NCI-H748 treated with DMSO at 0.1 percent for 48 hours (cell line): ENCODE measurements around the gene CCDC171.
"Not testable (repeated sequence)": the region's sequence is repeated elsewhere in the genome, so short reads cannot be mapped to it uniquely, and the experiment has no call there.

ENCODE experiments used
- DNase-seq: peaks from one replicate; lab custom pipeline; 2025; lab: John Stamatoyannopoulos, UW

The CCDC171 gene

DNA sequence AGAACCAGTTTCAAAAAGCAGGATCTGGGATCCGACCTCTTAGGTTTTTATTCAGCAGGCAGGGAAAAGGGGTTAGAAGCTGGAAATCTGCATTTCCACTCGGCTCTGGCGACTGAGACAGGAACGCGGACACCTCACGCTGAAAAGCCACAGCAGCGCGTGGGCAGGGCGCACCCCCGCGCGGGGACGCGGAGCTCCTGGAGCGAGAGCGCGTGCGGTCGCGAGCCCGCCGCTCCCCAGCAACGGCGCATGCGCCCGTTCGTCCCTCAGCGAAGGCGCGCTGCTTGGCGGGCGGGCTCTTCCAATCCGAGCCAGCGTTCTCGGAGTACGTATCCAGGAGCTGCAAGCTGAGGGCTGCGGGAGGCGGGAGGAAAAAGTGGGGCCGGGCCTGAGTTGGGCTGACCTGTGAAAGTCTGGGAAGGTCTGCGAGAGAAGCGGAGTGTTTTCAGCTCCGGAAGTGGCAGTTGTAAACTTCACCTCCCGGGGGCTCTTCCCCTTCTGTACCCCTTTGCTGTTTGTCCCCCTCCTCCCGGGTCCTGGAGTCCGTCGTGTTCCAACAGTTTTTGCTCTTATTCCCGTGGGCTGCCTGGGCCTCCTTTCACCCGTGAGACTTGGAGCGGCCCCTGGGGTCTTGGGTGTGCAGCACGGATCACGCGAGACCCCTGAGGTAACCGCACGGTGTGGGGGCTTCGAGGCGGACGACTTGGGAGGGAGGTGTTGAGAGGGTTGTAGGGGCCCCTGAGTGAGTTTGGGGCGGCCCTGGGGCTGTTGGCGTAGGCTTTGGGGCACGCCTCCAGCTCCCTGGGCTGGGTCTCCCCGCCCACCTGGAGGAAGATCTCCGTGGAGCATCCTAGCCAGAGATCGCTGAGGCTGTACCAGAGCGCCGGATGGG, at the start of gene CCDC171:
CCDC171 (plus strand) TSS at position 408 of the 892 bp plus-strand sequence. CDS start 11,046 bp downstream, outside the sequence.
- DNase-seq = peak; percentile 95

DNA sequence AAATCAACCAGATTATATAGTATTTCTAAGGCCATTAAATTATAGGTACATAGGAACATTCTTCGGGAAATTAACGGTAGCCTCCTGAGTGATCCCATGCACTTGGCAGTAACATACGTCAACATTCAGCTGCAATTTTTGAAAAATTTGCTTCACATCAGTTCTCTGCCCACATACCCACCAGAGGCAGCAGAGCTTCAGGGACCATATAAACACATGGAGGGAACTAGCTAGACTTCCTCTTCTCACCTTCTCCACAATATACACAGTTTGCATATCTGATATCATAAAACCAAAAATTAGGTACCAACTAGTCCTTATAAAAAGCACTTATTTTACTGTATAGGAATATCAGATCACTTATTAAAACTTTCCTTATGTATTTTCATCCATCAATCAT, 46.9 kb upstream of the CCDC171 start:
- no peak for DNase-seq

DNA sequence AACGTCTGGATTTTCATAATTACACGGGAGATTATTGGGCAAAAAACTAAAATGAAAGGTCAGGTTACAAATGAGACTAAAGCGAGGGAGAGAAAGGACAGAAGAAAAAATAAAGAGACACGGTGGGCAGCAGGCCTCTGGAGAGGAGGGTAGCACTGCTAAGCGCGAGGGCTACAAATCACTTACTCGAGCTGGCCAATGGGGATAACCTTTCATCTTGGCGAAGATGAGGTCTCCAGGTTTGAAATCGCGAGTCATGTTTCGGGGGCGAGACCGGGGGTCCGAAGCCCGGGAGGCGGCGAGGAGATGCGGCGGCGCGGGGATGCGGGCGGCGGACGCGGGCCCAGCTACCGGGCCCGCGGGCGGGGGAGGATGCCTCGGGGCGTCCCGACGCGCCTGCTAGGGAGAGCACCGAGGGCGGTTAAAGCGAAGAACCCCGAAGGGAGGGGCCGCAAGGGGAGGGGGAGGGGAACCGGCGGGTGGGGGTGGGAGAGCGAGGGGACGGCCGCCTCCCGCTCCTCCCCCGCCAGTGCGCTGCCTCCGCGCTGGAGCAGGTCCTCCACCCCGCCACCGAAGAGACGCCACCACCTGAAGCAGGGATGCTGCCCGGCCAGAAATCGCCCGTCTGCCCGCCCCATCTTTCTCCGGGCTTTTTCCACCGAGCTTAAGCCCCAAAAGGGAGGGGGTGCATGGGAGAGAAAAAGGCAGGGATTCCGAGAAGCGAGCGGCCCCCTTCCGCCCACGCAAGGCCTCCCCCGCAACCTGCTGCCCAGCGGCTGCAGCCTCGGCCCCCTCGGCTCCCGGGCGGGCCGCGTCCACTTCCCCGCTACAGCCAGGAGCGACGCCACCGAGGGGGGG, 42.7 kb upstream of the CCDC171 start:
- peak; percentile 68 for DNase-seq

DNA sequence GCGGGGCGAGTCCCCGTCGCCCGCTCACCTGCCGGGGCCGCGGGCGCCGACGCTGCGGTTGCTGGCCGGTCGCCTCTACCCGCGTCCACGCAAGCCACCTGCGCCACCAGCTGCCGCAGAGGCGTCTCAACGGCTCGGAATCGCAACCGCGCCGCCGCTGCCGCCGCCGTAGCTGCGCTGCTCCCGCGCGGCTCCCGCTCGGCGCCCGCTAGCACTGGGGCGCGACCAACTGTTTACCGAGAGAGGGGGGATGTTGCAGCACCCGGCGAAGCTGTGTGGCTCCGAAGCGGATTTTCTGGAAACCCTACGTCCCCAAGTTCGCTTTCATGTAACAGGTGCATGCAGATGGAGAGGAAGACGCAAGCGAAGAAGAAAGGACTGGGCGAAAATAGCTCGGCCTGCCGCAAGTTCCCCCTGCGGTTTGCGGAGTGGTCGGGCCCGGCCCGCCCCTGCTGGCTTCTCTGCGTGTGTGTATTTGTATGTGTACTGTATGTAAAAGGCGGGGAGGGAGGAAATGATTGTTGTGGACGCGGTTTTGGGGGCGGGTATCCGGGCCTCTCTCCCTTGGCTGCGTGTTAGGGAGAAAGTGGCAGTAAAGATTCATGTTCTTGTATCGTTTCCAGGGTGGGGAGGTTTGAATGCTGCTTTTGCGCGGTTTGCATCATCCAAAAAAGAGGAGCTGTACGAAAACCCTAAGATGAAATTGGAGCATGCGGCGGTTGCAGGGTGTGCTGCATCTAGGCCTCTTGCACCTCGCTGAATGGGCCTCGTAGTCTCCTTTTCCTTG, 41.9 kb upstream of the CCDC171 start, which contains the start of gene PSIP1:
PSIP1 (minus strand) TSS at position 182 of the 787 bp plus-strand sequence. CDS start 782 bp downstream, outside the sequence.
- peak; percentile 88 for DNase-seq

DNA sequence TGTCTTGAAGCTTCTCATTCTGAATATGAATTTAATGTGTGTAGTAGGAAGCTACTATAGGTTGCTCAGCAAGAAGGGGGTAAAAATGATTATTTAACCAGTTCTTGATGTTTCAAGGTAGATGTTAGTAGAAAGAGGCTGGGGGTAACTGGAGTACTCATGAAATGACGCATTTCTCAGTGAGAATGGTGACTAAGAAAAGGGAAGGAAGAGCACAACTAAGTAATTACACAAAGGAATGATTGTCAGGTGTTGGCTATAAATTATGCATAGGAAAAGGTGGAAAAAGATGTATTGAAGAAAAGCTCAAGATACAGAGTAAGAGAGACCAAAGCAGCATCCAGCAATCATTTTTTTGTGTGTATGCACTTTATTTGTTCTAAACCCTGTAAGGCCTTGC, 40.6 kb upstream of the CCDC171 start:
- no peak for DNase-seq

DNA sequence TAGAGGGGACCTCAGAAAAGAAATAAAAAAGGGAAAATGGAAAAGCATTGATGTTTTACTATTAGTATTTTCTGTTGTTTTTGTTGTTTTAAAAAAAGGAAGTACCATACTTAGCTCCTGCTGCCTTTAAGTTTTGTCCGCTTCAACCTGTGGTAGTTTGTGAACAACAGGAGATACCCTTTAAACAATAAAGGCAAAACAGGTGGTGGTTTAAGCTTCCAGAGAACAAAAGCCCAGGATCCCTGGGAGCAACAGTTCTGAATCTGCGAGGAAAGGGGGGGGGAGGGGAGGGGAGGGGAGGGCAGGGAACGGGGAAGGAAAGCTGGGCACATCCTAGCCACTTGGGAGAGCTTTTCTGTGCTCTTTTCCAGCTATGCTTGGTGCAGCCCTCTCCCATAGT, 40.0 kb upstream of the CCDC171 start:
- peak; percentile 37 for DNase-seq

DNA sequence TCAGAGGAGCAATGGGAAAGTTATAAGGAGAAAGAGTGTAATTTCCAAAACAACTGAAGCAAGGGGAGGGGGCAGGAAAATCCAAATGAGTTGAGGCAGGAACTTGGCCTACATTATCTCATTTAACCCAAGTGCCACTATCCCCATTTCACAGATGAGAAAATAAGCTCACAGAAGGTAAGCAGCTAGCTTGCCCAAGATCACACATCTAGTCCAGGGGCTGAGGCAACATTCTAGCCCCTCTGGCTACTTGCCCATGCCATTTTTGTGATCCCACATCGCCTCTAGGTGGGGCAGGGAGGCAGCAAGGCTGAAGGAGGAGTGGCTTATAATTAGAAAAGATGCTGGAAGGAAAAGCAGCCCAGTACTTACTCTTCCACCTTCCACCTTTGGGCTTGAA, 39.5 kb upstream of the CCDC171 start:
- DNase-seq = peak; percentile 24

DNA sequence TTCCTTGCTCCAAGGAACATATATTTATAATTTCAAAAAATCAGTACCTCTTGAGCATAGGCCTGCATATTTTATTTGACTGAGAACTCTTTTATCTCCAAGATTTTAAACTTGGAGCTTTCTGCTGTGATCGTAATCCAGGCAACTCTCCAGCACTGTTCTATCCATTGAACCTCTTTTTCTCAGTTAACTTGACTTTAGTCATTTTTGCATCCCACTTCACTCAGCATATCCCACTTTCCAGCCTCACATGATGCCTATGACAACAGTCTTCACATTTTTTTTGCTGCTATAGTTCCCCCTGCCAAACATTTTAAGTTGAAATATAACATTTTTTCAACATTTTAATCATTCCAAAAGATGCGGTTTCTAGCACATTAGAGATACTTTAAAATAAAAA, 33.0 kb upstream of the CCDC171 start:
- no peak for DNase-seq

DNA sequence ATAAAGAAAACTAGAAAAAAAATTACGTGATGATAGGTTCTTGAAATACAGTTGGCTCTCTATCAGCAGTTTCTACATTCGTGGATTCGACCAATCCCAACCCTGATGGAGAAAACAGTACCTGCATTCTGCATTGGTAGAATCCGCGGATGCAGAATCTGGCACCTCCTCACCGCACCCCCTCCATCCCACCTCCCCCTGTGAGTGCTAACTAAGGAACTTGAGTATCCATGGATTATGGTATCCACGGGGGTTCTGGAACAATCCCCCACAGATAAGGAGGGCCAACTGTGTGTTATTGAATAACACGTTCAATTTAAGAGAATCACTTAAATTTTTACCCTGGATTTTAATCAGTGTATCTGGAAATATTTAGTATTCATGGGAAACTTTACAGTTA, 31.6 kb upstream of the CCDC171 start:
- DNase-seq = no peak

DNA sequence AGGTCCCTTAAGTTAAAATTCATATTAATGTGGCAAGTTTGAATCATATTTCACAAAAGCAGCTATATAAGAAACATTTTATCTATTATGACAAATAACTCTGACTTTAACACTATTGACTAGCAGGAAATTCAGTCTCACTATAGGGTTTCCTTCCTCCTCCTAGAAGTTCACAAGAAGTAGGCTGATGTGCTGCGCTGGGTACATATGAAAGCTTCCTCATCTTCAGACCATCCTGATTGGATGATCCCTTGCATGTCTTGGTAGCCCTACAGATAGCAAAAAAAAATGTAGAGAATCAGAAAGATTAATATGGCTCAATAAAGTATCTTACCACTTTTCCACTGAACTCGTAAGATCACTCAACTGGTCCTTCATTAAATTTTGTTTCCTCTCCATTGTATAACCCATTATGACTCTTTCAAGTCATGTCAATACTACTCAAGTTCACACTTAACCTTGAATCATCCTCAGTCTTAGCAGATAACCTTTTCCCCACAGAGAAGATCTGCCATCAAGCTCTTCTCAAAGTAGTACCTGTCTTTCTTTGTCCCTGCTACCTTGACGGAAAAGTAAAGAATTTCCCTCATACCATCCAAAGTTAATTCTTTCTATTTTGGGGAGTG, 30.6 kb upstream of the CCDC171 start:
- no peak for DNase-seq

DNA sequence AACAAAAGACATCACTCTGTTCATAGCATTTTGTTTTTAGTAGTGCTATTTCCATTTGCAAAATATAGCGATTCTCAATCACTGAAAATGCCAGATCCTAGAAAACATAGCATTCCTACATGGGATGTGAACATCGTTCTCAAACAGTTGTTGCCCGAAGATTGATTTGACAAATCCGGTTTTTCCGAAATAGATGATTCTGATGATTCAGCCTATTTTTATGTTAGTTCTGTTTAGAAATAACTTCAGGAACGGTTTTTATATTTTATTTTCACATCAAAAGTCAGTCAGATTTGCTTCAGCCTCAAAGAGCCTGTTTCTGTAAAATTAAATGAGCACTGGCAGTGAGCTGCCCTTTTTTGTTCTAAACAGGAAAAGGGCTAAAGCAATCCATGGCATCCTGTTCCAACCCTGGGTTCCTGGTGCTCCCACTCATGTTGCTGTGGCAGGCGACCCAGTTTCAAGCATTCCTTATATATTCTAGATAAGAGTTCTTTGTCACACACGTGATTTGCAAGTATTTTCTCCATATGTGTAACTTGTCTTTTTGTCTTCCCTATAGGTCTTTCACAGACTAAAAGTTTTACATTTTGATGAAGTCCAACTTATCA, 27.9 kb upstream of the CCDC171 start:
- no peak for DNase-seq

DNA sequence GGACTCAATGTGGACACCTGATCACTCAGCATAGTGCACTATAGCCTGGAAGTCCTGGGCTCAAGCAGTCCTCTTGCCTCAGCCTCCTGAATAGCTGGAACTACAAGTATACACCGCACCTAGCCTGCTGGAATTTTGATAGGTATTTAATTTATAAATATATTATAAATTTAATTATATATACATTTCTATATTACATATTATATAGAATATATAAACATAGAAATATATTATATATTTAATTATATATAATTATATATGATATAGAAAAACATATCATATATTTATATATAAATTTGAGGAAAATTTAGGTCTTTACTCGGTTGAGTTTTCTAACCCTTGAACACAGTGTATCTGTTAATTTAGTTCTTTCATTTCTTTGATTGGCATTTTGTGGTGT, 26.9 kb upstream of the CCDC171 start:
- DNase-seq = no peak

DNA sequence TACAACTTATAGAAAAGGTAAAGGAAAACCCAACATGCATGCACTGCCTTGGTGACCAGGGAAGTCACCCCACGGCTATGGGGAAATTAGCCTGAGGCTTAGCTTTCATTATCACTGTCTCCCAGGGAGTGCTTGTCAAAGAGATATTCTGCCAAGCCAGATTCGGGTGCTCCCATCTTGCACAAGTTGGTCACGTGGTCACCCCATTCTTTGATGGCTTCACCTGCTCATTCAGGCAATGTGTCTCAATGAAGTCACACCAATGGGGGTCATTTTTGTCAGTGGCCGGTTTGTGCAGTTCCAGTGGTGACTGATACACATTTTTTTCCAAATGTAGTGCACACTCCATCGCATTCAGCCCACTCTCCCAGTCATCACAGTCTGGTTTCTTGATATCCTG, 25.8 kb upstream of the CCDC171 start:
- not testable (repeated sequence) for DNase-seq

DNA sequence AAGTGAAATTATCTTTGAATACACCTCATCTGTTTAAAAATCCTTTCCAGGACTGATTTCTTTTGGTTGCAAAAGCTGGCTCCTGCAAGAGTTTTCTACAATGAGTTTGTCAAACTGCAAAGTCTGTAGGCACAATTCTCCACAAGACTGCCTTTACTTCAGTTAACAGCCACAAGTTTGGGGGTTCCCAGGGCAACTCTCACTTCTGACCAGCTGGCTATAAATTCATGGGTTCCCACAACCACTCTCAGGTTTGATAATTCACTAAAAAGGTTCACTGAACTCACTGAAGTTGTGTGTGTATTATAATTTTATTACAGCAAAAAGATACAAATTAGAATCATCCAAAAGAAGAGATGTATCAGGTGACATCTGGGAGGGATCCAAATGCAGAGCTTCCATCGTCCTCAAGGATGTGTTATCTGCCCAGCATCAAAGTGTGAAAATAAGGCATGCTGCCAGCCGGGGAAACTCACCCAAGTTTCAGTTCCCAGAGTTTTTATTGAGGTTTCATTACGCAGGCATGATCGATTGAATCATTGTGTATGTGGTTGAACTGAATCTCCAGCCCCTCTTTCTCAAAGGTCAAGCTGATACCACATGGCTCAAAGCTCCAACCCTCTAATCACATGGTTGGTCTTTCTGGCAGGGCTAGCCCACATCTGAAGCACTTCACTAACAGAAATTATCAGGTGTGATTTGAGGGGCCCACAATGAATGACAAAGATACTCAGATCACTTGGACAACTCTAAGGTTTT, 23.1 kb upstream of the CCDC171 start:
- no peak for DNase-seq

DNA sequence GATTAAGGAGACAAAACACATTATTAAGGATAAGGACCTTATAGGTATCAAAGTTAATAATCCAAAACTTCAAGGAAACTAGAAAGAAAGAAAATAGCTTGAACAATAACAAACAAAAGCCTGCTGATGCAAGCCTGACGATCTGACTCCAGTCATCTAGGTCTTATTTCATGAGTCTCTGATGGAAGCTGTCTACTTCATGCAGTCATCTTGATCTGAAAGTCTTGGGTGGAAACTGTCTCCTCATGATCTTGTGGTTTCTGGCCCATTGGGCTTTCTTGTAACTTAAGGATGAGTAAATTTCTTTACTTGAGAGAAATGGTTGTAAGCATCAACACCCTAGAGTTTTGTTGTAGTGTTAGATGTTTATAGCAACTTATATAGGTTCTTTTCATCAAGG, 21.5 kb upstream of the CCDC171 start:
- DNase-seq = no peak

DNA sequence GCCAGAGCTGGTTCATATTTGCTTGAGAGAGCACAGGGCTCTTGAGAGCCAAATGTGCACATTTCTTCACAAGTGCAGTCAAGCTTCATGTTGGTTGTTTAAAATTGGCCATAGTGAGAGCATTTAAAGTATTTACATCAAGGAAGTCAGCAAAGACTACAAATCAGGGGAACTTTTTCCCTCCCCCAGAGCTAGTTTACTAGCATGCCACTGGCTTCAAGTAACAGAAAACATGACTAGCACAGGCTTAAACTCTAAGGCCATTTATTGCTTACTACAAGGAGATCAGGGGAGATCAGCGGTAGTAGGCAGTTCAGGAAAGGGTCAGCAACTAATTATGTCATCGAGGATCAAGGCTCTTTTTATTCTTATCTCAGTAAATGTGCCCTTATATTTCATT, 11.0 kb upstream of the CCDC171 start:
- DNase-seq = no peak

DNA sequence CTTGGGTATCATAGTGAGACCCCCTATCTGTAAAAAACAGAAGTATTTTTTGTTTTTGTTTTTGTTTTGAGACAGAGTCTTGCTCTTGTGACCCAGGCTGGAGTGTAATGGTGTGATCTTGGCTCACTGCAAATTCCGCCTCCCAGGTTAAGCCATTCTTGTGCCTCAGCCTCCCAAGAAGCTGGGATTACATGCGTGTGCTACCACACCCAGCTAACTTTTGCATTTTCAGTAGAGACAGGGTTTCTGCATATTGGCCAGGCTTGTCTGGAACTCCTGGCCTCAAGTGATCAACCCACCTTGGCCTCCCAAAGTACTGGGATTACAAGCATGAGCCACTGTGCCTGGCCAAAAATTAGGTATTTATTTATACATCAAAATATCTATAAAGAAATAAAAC, 10.2 kb upstream of the CCDC171 start:
- no peak for DNase-seq

DNA sequence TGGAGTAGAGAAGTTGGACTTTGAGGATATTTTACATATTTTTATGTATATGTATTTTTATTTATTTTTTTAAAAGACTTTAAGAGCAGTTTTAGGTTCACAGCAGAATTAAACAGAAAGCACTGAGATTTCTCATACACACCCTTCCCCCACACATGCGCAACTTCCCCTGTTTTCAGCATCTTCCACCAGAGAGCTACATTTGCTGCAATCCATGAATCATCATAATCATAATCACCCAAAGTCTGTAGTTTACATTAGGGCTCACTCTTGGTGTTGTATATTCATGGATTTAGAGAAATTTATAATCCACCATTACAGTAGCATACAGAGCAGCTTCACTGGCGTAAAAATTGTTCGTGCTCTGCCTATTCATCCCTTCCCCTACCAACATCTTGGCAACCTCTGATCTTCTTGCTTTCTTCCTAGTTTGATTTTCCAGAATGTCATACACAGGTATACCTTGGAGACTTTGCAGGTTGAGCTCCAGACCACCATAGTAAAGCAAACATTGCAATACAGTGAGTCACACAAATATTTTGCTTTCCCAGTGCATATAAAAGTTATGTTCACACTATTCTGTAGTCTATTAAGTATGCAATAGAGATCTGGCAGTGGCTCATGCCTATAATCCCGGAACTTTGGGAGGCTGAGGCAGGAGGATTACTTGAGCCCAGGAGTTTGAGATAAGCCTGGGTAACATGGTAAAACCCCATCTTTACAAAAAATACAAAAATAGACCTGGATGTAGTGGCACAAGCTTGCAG, 9.6 kb upstream of the CCDC171 start:
- no peak for DNase-seq

DNA sequence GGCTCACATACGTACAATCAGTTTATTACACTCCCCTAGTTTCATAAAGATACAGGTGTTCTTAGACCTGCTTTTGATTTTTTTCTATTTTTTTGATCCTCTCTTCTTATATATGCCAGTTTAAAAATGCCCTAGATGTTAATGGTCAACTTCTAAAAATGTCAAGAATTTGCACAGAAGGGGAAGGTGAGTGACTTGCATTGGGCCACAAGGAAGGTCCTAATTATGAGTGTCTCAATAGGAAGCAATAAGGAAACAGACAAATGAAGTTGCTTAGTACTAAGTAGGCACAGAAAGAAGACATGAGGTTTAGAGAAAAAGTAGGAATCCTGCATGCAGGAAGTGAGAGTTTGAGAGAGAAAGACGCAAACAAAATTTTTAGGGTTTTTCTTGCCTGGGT, 3.2 kb upstream of the CCDC171 start:
- no peak for DNase-seq

DNA sequence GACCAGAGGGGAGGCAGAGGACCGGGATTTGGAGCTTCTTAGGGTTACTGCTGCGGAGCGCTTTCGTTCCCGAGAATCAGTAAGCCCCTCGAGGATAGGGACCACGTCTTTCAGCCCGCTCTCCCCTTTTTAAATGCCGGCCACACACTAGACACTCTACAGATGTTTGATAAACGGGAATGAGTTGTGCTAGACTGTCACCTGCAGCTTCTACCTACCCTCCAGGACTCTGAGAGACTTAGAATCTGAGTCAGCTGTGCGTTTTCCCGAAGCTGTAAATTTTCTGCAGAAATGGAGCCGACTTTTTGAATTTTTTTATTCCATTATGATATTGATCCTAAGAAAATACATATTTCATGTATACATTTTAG, 670 bp downstream of the CCDC171 start:
- no peak for DNase-seq
